ENCODE measurements around the gene CLK4. TPM values are rescaled to one million over a fixed set of nuclear protein-coding genes. Genes with fewer than 3 reads are reported as not detected.

CLK4 gene
- total RNA-seq, 3 donors from 2014 or later (not counting 1 experiment from before 2014, with no cell fraction given), result 71.2 to 81.8 (median 78.0) TPM

GRCh38 chr5:178624631-178625546 is 2.0 kb downstream of the CLK4 start:
- peak overlapping the region; percentile 71 for H3K4me3 ChIP-seq (ENCODE audit: low read length)
- peaks cover 30% of the 10 kb centered on the region for H3K36me3 ChIP-seq (ENCODE audit: control insufficient read depth, insufficient read depth, low read length)
- peaks cover 15% of the 10 kb centered on the region for H3K4me1 ChIP-seq (ENCODE audit: control insufficient read depth, insufficient read depth, low read length)
- H3K9me3 Mint-ChIP-seq, result no peaks in the 10 kb centered on the region
- intact Hi-C loops (cut with micrococcal nuclease), result loop anchor here (5.0 to 10.0 kb wide), 2 partner anchors 397 to 930 kb away; partner anchors contain the start of genes RUFY1 and ZNF879
- no peaks in the 10 kb centered on the region for H3K27me3 ChIP-seq (ENCODE audit: control insufficient read depth, insufficient read depth, low read length)
- peak overlapping the region; percentile 99 for H3K4me3 Mint-ChIP-seq
- H3K27ac ChIP-seq (ENCODE audit: low read length), result no peak overlapping the region
- ATAC-seq, result no peak
- no peak for DNase-seq
- H3K27me3 Mint-ChIP-seq (ENCODE audit: low read depth in 2 of 2), result no peaks in the 10 kb centered on the region
- H3K4me1 Mint-ChIP-seq, result peaks cover 51 to 52% of the 10 kb centered on the region in 2 donors
- H3K36me3 Mint-ChIP-seq, result peaks cover 11% of the 10 kb centered on the region
- H3K9me3 ChIP-seq (ENCODE audit: control insufficient read depth, insufficient read depth, low read length), result no peaks in the 10 kb centered on the region
- peak overlapping the region; percentile 98 to 100 for H3K27ac Mint-ChIP-seq
- TF ChIP-seq CTCF (IDR thresholded peaks at IDR 0.05), result no peak
- 37% methylated on average over 15 of the region's 15 CpGs for WGBS (ENCODE audit: insufficient coverage)

DNA sequence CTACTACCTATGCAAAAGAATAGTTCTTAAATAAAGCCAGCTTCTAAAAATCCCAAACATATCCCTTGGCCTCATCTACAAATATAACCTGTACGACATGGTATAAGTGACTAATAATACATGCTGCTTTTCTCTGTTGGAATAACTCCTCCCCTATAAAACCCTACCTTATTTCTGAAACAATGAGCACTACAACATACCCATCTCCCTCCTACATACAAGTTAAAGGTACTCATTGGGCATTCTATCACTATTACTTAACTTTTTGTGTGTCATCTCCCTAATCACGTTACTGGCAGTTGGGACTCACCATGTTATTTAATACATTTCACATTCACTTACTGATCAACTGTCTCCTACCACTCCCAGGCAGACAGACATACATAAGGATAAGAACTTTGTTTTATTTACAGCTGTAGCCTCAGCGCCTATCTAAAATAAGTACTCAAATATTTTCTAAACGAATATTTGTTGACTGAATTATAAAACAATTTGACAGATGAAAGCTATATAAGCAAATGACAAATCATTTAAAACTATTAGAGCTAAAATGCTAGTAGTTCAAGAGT is 4.1 kb downstream of the CLK4 start:
- intact Hi-C loops (cut with micrococcal nuclease), result loop anchor here (10.0 kb wide), 1 partner anchor 932 kb away; the partner anchor contains the start of gene RUFY1
- no peak for TF ChIP-seq CTCF (IDR thresholded peaks at IDR 0.05)
- H3K4me3 Mint-ChIP-seq, result no peak overlapping the region
- H3K36me3 Mint-ChIP-seq, result peaks cover 22% of the 10 kb centered on the region
- Histone ChIP-seq H3K36me3 (ENCODE audit: control insufficient read depth, insufficient read depth, low read length) (peaks cover 52% of the 10 kb centered on the region), H3K9me3 (ENCODE audit: control insufficient read depth, insufficient read depth, low read length) (no peaks in the 10 kb centered on the region), H3K27ac (ENCODE audit: low read length) (no peak overlapping the region), H3K4me1 (ENCODE audit: control insufficient read depth, insufficient read depth, low read length) (peaks cover 15% of the 10 kb centered on the region), H3K27me3 (ENCODE audit: control insufficient read depth, insufficient read depth, low read length) (no peaks in the 10 kb centered on the region), H3K4me3 (ENCODE audit: low read length) (no peak overlapping the region)
- peak overlapping the region in 1 of 2 donors; percentile 39 for H3K27ac Mint-ChIP-seq
- peaks cover 66 to 67% of the 10 kb centered on the region in 2 donors for H3K4me1 Mint-ChIP-seq
- 93% methylated on average over 3 of the region's 4 CpGs for WGBS (ENCODE audit: insufficient coverage)
- DNase-seq (no peak), ATAC-seq (no peak)
- no peaks in the 10 kb centered on the region for H3K9me3 Mint-ChIP-seq
- H3K27me3 Mint-ChIP-seq (ENCODE audit: low read depth in 2 of 2), result no peaks in the 10 kb centered on the region

DNA sequence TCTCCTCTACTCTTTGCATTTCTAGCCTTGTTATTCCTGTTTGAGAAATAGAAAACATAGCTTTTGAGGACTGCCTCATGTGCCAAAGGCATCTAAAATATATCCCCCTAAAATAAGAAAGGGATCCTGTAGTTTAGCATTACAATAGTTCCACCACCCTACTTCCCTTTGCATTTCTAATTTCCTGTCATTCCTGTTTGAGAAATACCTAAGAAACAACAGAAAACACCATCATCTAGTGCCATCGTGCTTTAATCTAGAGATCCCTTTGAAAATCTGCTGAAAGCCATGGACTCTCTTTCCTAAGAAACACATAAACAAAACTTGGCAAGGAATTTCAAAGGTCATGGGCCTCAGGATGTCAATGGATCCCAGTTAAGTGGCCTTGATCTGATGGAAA is 7.5 kb downstream of the CLK4 start:
- H3K4me1 ChIP-seq (ENCODE audit: control insufficient read depth, insufficient read depth, low read length), result peaks cover 5% of the 10 kb centered on the region
- peak overlapping the region; percentile 35 to 63 for H3K27ac Mint-ChIP-seq
- H3K36me3 Mint-ChIP-seq, result peaks cover 35% of the 10 kb centered on the region

More for the DNA sequence above, 7.5 kb downstream of the CLK4 start:
- TF ChIP-seq CTCF (IDR thresholded peaks at IDR 0.05), result no peak
- 93% methylated on average over 1 of the region's 1 CpG for WGBS (ENCODE audit: insufficient coverage)
- ATAC-seq (no peak), DNase-seq (no peak)
- Histone ChIP-seq H3K4me3 (ENCODE audit: low read length) (no peak overlapping the region), H3K27me3 (ENCODE audit: control insufficient read depth, insufficient read depth, low read length) (no peaks in the 10 kb centered on the region), H3K9me3 (ENCODE audit: control insufficient read depth, insufficient read depth, low read length) (no peaks in the 10 kb centered on the region), H3K36me3 (ENCODE audit: control insufficient read depth, insufficient read depth, low read length) (peaks cover 84% of the 10 kb centered on the region), H3K27ac (ENCODE audit: low read length) (no peak overlapping the region)
- intact Hi-C loops (cut with micrococcal nuclease), result no loop called here
- Mint-ChIP-seq H3K9me3 (no peaks in the 10 kb centered on the region), H3K4me3 (no peak overlapping the region), H3K27me3 (ENCODE audit: low read depth in 2 of 2) (no peaks in the 10 kb centered on the region), H3K4me1 (peaks cover 52 to 61% of the 10 kb centered on the region in 2 donors)

Data from natural killer cell (primary cell).